ENCODE measurements around the gene IGFN1.

IGFN1 gene

DNA sequence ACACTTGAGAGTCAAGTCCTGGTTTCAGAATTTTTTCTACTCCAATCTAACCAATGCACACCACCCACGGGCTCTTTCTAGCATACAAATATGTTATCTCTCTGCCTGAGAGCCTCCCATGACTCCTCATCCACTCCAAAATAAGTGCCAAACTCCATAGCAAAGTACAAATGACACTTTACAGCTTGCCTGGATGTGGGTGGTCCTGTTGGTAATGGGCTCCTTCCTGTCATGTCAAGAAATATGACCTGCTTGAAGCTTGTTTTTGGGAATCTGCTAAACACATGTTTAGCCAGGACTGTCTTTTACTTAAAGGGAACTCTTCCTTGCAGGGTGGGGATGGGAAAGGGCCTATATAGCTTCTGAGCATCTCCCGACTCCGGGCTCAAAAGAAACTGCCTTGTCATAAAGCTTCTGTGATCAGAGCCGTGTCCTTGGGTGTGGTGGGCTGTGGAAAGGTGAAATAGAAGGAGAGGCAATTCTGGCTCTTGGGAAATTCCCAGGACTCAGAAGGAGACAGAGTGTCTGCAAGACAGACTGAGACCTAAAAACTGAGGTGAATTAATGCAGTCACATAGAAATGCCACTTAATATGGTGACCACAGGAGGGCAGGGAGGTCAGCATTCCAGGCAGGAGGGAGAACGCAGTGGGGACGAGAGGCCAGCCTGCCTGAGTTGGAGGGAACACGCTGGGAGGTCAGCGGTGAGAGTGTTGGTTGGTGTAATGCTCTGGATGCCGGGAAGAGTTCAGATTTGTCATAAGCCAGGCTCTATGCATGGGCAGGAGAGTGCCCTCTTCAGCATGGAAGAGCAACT lies 6.1 kb upstream of the IGFN1 start:
- DNase-seq (ENCODE audit: low read depth, low spot score): peak; percentile 67

DNA sequence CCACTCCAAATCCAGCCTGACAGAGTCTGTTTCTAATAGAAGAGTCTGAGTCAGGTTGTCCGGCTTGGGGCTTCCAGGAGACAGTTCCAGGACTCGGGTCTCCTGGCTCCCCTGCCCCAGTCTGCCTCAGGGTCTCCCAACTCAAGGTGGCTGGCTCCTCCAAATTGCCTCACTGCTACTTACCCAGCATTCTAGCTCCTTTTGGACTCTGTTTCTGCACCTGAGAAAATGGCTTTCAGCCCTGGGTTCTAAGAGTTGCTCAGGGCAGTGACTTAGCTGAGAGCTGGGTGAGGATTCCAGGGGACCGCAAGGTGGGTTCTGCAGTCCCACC lies 5.5 kb upstream of the IGFN1 start:
- DNase-seq (ENCODE audit: low read depth, low spot score): no peak

DNA sequence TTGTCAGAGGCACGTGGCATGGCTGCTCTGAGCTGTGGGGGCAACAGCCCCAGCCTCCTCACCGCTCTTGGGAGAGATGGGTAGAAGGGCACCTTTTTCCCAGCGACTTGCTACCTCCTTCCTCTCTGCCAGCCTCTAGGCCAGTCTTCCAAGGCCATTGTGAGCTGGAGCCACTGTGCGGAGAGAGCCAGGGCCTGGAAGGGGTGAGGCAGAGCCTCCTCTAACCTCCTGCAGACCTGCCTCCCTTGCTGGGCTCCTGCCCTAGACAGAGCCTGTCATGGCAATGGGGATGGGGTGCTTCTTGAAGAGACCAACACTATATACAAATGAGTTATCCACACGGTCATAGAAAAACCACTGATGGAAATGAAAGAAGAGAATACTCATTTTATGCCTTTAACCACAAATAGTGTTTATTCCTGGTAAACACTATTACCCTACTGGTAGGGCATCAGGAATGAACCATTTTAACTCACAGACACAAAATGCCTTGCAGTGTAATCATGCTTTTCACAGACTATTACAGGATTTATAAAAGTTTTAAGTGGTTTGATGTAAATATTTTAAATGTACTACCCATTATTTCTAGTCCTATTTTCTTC lies 5.0 kb upstream of the IGFN1 start:
- no peak for DNase-seq (ENCODE audit: low read depth, low spot score)

DNA sequence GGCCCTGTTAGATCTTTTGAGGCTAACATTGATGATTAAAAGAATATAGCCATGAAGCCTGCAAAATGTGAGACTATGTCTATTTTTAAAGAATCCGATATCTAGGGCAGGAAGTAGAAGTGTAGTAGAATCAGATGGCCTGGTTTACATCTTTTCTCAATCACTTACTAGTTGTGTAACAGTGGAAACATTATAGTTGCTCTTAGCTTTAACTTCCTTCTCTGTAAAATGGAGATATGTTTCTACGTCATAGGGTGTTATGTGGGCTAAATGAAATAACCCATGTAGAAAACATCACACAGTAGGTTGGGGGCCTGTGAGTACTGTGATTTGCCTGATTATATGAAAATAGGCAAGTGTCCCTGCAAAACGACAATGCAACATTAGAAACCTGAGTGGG lies 4.4 kb upstream of the IGFN1 start:
- DNase-seq (ENCODE audit: low read depth, low spot score): no peak

DNA sequence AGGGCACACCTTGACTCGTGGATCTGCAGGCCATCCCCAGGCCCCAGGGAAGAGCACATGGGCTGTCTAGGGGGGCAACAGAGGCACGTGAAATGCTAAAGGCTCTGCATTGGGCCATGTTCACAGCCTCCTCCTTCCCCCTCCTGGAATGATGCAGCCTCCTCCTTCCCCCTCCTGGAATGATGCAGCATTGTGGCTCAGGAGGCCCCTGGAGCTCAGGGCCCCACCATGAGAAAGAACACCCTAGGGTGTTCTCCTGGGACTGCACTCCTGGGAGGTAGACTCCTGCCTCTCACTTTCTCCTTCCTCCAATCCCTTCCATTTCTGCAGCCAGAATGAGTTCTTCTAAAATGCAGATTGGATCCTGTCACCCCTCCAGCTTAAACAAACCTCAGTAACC lies 1.5 kb upstream of the IGFN1 start:
- no peak for DNase-seq (ENCODE audit: low read depth, low spot score)

DNA sequence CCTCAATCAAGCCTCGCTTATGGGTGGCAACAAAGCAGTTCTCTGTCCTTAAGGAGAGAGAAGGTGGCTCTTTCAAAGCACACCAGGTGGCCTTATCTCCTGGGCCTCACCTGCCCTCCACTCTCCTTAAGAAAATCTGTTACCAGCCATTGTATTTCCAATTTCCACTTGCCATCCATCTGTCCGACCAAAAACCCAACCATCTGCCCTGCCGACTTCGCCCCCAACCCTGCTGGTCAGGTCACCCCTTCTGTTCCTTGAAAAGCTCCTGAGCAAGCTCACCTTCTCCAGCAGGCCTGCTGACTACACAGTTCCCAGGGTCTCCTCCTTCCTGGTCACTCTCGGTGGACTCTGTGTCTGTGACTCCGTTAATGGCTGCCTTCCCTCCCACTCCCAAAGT lies 619 bp upstream of the IGFN1 start:
- DNase-seq (ENCODE audit: low read depth, low spot score): no peak

DNA sequence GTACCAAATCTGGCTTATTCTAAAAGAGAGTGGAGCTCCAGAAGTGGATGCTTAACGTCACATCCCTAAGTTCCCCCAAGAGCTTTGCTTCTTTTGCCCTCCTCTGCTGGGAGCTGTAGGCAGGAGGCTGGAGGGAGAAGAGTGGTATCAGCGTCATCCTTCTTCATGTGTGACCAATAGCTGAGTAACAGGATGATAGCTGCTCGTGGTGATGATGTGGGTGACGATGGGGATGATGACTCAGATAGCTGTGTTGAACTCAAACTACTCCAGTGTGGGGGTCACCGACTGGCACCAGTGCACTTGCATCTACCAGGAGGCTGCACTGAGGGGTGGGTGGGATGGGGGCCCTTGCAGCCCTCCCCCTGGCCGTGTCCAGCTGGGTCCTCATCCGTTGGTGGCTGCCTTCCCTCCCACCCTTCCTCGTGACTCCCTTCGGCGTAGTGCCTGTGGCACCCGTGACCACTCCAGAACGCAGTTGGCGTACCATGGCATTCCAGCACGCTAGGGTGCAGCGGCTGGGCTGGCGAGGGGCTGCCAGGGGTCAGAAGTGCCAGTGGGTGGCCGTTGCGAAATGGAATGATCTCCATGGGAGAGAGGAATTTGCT lies 1.1 kb downstream of the IGFN1 start:
- DNase-seq (ENCODE audit: low read depth, low spot score): peak; percentile 92

DNA sequence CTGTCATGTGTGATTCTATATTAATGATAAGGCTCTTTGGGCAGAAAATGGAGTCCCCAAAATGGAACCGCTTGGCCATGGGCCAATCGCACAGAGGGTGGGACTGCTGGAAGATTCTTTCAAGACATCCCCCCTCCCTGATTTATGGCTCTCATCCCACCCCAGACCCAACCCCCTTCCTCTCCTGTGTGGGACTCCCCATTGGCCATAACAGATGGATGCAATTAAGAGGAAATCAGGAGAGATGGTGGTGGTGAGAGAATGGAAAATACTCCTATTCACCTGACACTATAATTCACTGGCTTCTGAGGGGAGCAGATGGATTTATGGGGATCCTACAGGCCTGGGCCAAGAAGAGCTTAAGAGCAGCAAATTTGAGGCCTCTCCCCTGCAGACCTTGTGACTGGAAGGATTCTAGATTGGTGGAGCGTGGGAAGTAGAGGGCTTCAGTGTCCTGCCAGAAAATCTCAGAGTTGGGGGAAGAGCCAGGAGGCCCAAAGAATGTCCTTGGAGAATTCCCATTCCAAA lies 1.7 kb downstream of the IGFN1 start:
- no peak for DNase-seq (ENCODE audit: low read depth, low spot score)

DNA sequence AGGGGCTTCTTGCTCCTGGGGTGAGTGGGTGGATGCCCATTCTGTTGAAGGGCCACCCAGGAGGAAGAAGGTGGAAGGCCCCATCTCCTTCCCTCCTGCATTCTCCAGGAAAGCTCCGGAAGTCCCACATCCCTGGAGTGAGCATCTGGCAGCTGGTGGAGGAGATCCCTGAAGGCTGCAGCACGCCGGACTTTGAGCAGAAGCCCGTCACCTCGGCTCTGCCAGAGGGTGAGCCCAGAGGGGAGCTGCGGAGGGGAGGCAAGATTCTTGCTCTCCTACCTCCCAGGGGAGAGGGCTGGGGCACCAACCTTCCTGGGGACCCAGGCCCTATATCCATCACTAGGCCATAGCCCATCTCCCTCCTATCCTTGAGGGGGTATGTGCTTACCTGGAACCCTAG lies 3.4 kb downstream of the IGFN1 start:
- DNase-seq (ENCODE audit: low read depth, low spot score): no peak

DNA sequence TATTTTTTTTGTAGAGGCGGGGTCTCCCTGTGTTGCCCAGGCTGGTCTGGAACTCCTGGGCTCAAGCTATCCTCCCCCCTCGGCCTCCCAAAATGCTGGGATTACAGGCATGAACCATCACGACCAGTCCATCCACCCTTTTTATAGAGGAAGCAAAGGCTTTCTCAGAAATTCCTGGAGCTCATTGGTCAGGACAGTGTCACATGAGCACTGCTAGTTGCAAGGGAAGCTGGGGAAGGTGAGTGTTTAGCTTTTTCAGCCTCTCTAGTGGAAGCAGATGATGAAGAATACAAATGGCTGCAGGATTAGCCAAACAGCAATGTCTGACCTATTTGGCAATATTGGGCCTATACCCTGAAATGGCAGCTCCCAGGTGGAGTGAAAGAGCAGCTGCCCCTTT lies 8.0 kb downstream of the IGFN1 start:
- DNase-seq (ENCODE audit: low read depth, low spot score): no peak

DNA sequence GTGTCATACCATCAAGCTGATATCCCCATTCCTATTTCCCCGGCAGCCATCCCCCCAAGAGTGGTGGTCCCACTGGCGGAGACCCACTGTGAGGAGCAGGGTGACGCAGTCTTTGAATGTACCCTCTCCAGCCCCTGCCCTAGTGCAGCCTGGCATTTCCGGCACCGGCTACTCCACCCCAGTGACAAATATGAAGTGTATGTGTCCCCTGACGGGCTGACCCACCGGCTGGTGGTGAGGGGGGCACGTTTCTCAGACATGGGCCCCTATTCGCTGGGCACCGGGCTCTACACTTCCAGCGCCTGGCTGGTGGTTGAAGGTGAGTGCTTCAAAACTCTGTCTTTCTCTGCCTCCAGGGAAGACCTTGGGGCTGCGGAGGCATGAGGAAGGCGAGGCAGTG lies 14.4 kb downstream of the IGFN1 start:
- no peak for DNase-seq (ENCODE audit: low read depth, low spot score)

DNA sequence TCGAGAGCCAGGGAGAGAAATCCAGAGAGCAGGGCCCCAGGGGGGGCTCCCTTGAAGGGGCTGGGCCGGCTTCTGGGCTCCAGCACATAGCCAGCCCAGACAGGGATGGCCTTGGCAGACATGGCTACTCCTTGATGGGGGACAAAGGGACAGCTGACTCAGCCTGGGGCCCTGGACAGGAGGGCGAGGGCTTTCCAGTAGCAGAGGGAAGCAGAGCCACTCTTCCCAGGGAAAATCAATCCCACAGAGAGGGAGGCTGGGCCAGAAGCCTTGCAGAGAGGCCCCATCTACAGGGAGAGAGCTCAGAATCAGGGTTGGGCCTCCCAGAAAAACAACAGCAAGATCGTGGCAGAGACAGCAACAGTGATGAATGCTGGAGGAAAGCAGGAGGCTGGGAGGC lies 15.6 kb downstream of the IGFN1 start:
- no peak for DNase-seq (ENCODE audit: low read depth, low spot score)

DNA sequence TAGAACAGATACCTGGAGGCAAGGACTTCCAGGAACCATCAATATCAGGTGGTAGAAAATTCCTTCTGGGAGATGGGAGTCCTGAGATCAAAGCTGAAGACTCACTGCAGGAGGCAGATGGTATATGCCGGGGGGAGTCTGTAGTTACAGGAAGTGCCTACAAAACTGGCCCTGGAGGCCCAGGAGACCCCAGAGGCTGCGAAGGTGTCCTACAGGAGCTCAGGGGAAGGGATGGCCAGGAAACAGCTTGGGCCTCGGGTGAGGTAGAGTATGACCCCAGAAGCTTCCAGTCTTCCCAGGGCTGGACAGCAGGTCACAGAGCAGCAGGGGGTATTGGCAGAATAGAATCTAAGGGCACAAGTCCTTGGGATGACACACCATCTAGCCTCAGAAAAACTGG lies 16.4 kb downstream of the IGFN1 start:
- no peak for DNase-seq (ENCODE audit: low read depth, low spot score)

DNA sequence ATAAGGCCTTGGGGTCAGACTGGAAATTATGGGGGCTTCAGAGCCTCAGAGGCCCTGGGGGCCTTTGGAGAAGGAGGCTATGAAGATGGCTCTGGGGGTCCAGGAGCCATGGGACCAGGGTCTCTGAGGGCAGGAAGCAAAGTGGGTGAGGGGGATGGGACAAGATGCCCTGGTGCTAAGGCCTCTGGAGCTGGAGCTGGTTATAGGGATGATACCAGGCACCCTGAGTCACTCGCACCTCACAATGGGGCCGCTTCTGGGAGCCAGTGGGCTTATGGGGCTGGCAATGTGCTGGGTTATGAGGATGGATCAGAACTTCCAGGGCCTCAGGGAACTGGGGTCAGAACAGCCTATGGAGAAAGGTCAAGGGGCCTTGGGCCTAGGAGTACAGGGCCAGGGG lies 17.6 kb downstream of the IGFN1 start:
- no peak for DNase-seq (ENCODE audit: low read depth, low spot score)

DNA sequence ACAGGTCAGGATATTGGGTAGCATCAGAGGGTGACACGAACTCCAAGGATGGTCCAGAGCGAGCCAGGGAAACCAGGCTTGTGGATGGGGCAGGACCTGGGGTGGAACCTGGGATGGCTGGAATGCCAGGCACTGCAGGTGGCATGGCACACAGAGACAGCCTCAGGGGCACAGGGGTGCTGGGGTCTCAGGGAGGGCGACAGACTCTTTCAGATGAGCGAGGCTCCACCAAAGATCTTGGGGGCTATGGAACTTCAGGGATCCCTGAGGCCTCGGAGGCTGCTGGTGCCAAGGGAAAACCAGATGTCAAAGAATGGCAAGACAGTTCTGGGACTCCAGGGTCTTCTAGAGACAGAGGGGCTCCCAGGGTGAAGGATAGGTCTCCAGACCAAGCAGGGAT lies 21.4 kb downstream of the IGFN1 start:
- DNase-seq (ENCODE audit: low read depth, low spot score): no peak

DNA sequence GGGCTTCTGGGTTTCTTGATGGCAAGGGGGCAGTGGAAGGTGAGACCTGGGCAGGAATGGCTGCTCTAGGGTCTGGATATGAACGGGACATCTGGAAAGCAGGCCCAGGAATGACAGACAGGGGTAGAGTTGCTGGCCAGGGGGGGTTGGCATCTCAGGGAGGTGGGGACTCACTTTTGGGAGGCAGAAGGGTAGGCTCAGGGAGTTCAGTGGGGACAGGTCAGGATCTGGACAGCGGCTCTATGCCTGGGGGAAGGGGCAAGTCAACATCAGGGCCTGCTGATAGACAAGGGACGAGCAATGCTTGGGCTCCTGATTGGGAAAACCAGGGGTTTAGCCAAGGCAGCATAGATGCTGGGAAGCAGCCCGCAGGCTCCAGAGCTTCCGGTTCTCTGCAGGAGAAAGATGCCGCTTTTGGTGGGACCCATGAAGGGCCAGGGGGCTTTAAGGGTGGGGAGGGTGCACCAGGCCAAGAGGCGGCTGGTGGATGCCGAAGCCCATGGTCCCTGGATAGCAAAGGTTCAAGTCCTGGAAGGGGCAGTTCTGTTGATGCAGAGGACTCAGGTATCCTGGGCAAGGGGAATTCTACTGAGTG lies 21.9 kb downstream of the IGFN1 start:
- no peak for DNase-seq (ENCODE audit: low read depth, low spot score)

DNA sequence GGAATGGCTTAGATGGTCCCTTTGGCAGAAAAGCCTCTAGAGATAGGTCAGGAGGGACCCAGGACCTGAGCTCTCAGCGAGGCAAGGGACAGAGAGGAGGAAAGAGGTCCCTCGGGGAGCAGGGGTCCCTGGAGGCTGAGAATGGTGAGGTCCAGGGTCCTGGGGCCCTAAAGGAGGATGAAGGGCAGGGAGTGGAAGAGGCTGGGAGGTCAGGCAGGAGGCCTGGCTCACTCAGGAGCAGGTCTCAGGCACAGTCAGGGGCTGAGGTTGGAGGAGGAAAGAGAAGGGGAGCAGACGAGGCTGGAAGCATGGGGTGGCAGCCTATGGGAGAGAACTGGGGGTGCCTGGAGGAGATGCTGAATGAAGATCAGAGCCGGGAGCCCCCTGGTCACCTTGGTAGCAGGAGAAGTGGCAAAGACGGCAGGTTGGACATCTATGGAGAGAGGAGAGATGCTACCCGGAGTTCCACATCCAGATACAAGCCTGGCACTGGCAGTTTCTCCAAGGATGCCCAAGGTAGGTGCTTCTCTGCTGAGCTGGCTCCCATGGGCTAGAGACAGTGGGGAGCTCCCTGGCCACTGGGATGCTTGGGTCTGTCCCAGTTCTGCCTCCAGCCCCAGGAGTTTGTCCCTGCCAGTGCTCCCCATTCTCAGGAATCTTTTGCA lies 22.6 kb downstream of the IGFN1 start:
- no peak for DNase-seq (ENCODE audit: low read depth, low spot score)

DNA sequence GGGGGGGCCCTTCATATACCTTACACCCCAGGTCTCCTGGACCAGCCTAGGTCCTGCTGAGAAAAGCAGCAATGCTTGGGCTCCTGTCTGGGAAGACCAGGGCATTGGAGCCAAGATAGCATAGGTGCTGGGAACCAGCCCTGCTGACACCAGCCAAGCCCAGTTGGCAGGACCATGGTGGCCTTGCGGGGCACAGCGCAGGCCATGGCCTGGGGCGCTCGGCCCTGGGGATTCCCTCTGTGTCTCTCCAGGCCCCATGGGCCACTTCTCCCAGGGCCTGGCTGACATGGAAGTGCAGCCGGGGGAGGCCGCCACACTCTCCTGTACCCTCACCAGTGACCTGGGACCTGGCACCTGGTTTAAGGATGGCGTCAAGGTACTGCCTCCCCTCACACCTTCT lies 23.3 kb downstream of the IGFN1 start:
- DNase-seq (ENCODE audit: low read depth, low spot score): no peak

DNA sequence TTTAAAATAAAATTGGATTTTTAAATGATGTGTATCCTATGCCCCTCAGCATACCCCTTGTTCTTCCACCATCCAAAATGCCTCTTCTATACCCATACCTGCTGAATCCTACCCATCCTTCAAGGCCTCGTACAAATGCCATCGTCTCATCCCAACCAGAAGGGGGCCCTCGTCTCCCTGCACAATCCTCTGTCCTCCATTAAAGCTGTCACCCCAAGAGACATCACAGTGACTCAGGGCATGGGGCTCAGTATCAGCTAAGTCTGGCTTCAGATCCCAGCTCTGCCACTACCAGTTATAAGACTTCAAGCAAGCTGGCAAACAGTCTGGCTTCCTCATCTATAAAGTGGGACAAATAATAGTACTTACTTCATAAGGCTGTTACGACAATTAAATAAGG lies 23.8 kb downstream of the IGFN1 start:
- no peak for DNase-seq (ENCODE audit: low read depth, low spot score)

DNA sequence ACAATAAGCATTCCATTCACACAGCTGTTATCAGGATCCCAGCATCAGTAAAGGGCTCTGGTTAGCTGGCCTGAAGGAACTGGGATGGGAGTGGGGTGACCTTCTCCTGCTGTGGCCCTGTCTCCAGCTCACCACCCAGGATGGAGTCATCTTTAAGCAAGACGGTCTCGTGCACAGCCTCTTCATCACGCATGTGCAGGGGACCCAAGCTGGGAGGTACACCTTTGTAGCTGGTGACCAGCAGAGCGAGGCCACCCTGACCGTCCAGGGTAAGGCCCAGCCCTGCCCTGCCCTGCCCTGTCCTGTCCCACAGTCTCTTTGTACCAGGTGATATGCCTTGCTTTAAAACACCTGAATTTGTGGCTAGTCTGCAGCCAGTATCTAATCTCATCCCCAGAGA lies 24.3 kb downstream of the IGFN1 start:
- DNase-seq (ENCODE audit: low read depth, low spot score): no peak

DNA sequence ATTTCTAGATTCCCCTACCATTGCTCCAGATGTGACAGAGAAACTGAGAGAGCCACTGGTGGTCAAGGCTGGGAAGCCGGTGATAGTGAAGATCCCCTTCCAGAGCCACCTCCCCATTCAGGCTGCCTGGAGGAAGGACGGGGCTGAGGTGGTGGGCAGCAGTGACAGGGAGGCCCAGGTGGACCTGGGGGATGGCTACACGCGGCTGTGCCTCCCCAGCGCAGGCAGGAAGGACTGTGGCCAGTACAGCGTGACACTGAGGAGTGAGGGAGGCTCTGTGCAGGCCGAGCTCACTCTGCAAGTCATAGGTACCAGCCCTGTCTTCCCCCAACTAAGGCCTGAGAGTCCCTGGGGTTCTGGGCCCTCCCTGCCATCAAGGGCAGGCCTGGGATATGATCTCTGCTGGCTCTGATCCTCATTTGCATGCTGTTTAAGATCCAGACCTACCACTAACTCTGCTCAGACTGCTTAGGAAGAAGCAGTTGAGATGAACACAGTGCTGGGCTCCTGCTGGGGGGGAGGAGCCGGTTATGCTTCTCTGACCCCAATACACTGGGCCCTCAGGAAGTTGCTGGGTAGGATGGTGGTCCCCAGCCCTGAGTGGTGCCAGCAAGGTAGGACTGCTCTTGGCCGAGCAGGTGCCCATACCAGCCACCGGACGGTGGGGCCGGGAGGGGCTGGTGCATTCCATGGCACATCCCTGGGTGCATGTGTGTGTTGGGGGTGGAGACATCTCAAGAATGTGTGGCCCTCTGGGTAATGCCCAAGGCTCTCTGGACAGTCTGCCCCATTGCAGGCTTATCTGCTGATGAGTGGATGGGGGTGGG lies 25.1 kb downstream of the IGFN1 start:
- DNase-seq (ENCODE audit: low read depth, low spot score): no peak
